OCI-LY7 (cell line): ENCODE results near the gene FOXP1. TPM values are rescaled to one million over a fixed set of nuclear protein-coding genes. Genes with fewer than 3 reads are reported as not detected.

Experiments used
- BruUV-seq: library from RNA; stranded (reverse); fragments of 400-500 nt; replicated peaks from 2 replicates; lab custom pipeline; 2021; lab: Mats Ljungman, UMichigan
- CTCF ChIA-PET: fragments of 300-600 bp; sonication (Branson Sonifier 250); formaldehyde crosslinking; loops from one replicate; lab custom pipeline; 2022; ENCODE audit warnings: antibody characterized with exemption; ENCODE audit not compliant: unreplicated experiment; lab: Charles Lee
- POLR2A ChIA-PET: fragments of 300-600 bp; sonication (Branson Sonifier 250); formaldehyde crosslinking; loops from one replicate; lab custom pipeline; 2022; ENCODE audit warnings: antibody characterized with exemption; lab: Charles Lee
- DNase-seq: peaks from one replicate; pipeline ENCODE4 v3.0.0-alpha.2; 2015; ENCODE audit warnings: low spot score
- H2AFZ ChIP-seq: fragments of 200-600 bp; sonication (generic), shearing (Covaris generic); 2 replicates; pipeline ENCODE4 v1.6.1; 2014; ENCODE audit warnings: mild to moderate bottlenecking, antibody characterized with exemption, low read length, moderate library complexity
- H3K27ac ChIP-seq: fragments of 200-600 bp; sonication (generic); 2 replicates; pipeline ENCODE4 v1.5.1; 2014; ENCODE audit warnings: mixed run types, low read depth, mild to moderate bottlenecking, moderate library complexity, low read length, inconsistent platforms; ENCODE audit not compliant: poor library complexity, severe bottlenecking
- H3K36me3 ChIP-seq: fragments of 200-600 bp; sonication (generic); 2 replicates; pipeline ENCODE4 v1.6.1; 2014; ENCODE audit warnings: mild to moderate bottlenecking, antibody characterized with exemption, low read length, moderate library complexity, mixed read lengths; ENCODE audit not compliant: insufficient read depth
- H3K4me1 ChIP-seq: fragments of 200-600 bp; sonication (generic); 2 replicates; pipeline ENCODE4 v1.5.1; 2014; ENCODE audit warnings: mild to moderate bottlenecking, low read length; ENCODE audit not compliant: insufficient read depth, poor library complexity, severe bottlenecking
- H3K4me2 ChIP-seq: fragments of 200-600 bp; sonication (generic); 2 replicates; pipeline ENCODE4 v1.6.1; 2014; ENCODE audit warnings: mild to moderate bottlenecking, low read length
- H3K4me3 ChIP-seq: fragments of 200-600 bp; sonication (generic); 2 replicates; pipeline ENCODE4 v1.5.1; 2014; ENCODE audit warnings: mild to moderate bottlenecking, low read depth, low read length; ENCODE audit not compliant: poor library complexity, severe bottlenecking
- H3K79me2 ChIP-seq: fragments of 200-600 bp; sonication (generic); 2 replicates; pipeline ENCODE4 v1.6.1; 2016; ENCODE audit warnings: low read depth, mild to moderate bottlenecking, low read length, moderate library complexity, mixed read lengths; ENCODE audit not compliant: insufficient read depth
- H3K9me2 ChIP-seq: fragments of 200-600 bp; sonication (generic); 2 replicates; pipeline ENCODE4 v1.6.1; 2016; ENCODE audit warnings: mild to moderate bottlenecking, low read length, mixed read lengths; ENCODE audit not compliant: insufficient read depth
- H3K9me3 ChIP-seq: fragments of 200-600 bp; sonication (generic); 2 replicates; pipeline ENCODE4 v1.6.1; 2014; ENCODE audit warnings: mild to moderate bottlenecking, mixed run types, low read length, mixed read lengths
- H4K20me1 ChIP-seq: fragments of 200-600 bp; sonication (generic); 2 replicates; pipeline ENCODE4 v1.6.1; 2014; ENCODE audit warnings: mild to moderate bottlenecking, antibody characterized with exemption, low read length, moderate library complexity, mixed read lengths; ENCODE audit not compliant: insufficient read depth
- CTCF ChIP-seq: fragments of 200-600 bp; sonication (generic); conservative IDR thresholded peaks from 2 replicates; pipeline ENCODE4 v1.5.1; 2014; ENCODE audit warnings: mild to moderate bottlenecking, antibody characterized with exemption, low read length, moderate library complexity, mixed read lengths
- EZH2phosphoT487 ChIP-seq: fragments of 200-600 bp; sonication (generic); IDR thresholded peaks from 2 replicates; pipeline ENCODE4 v1.6.1; 2018; ENCODE audit warnings: low read depth, borderline replicate concordance, mild to moderate bottlenecking, mixed run types, antibody characterized with exemption, low read length, moderate library complexity, mixed read lengths
- intact Hi-C: fragments of 100-400 bp; cut with micrococcal nuclease; formaldehyde crosslinking; loops from one replicate; pipeline ENCODE4 v1.10.0; 2022; ENCODE audit not compliant: unreplicated experiment
- total RNA-seq, 2 experiments: library from RNA; depleted of rRNA in 1 of 2; stranded (reverse); fragments of >200 nt in 1 of 2; shearing (Covaris generic) in 1 of 2; gene quantifications; 2 replicates each; pipeline ENCODE4 v1.2.3, GENCODE V29; 2014 to 2022

The FOXP1 gene
- total RNA-seq, 2 experiments from 2014 or later, result 87.3 to 151 TPM

GRCh38 chr3:71587958-71588357 lies 4.4 kb upstream of the FOXP1 start:
- POLR2A ChIA-PET, result interaction anchor here (1.0 to 1.4 kb wide), 3 partner anchors 10 to 637 kb away, joined by 3 to 6 read pairs (median 3); no protein-coding TSS in a partner anchor
- intact Hi-C loops, result loop anchor here (2.0 to 5.0 kb wide), 3 partner anchors 341 to 581 kb away; no protein-coding TSS in a partner anchor

DNA sequence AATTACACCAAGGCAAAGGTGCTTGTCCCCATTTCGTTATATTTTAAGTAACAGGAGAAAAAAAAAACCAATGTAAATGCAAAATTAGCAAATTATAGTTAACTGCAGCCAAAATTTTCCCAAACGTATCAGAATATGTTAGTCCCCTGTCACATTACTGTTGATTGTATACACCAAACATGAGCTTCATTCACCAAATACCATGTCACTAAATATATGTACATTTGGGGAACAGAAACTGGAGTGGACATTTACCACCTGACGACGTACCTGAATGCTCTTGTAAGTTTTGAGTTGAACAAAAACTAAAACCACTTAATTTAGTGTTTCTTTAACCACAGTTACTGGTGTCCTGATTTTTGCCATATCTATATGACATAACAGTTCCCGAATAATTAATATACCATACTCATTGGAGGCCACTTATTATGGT lies 3.3 kb upstream of the FOXP1 start:
- ChIA-PET CTCF (no interaction called here), POLR2A (interaction anchor here (0.8 to 1.4 kb wide), 2 partner anchors 11 to 22 kb away, joined by 3 read pairs; no protein-coding TSS in a partner anchor)
- Histone ChIP-seq H3K4me2 (peak overlapping the region; percentile 92), H3K4me1 (peaks cover 38% of the 10 kb centered on the region), H3K9me2 (no peaks in the 10 kb centered on the region), H2AFZ (no peak overlapping the region), H3K9me3 (no peaks in the 10 kb centered on the region; the same call in 1 of the 2 replicates), H3K4me3 (no peak overlapping the region), H4K20me1 (no peaks in the 10 kb centered on the region), H3K36me3 (no peaks in the 10 kb centered on the region), H3K79me2 (peaks cover 29% of the 10 kb centered on the region; the same call in 1 of the 2 replicates), H3K27ac (peak overlapping the region; percentile 88)
- no peak for TF ChIP-seq EZH2phosphoT487
- TF ChIP-seq CTCF, result peak; percentile 56; the same call in 1 of the 2 replicates
- BruUV-seq, result no TSS peak
- intact Hi-C loops, result loop anchor here (1.0 to 5.0 kb wide), 5 partner anchors 75 to 580 kb away; no protein-coding TSS in a partner anchor
- peak; percentile 49 for DNase-seq

More at GRCh38 chr3:71587958-71588357, 4.4 kb upstream of the FOXP1 start:
- no peak overlapping the region for H3K27ac ChIP-seq
- H3K4me3 ChIP-seq, result no peak overlapping the region
- no peak for TF ChIP-seq EZH2phosphoT487
- TF ChIP-seq CTCF, result no peak
- H2AFZ ChIP-seq, result no peak overlapping the region
- H3K79me2 ChIP-seq, result peaks cover 23% of the 10 kb centered on the region; the same call in 1 of the 2 replicates
- H3K36me3 ChIP-seq, result no peaks in the 10 kb centered on the region
- no peak for DNase-seq
- BruUV-seq, result no TSS peak
- CTCF ChIA-PET, result no interaction called here
- H3K4me2 ChIP-seq, result no peak overlapping the region
- no peaks in the 10 kb centered on the region for H4K20me1 ChIP-seq
- no peaks in the 10 kb centered on the region; the same call in 1 of the 2 replicates for H3K9me3 ChIP-seq
- H3K4me1 ChIP-seq, result peaks cover 38% of the 10 kb centered on the region
- H3K9me2 ChIP-seq, result no peaks in the 10 kb centered on the region
